Inflammatory macrophage (primary cell): ENCODE results near the gene CHRNE.

Source experiments
- DNase-seq, 2 donors: peaks; one replicate each; pipeline ENCODE4 v3.0.0-alpha.2; 2020 to 2022

CHRNE gene

GRCh38 chr17:4853208-4853671, 49.7 kb downstream of the CHRNE start:
- no peak for DNase-seq

DNA sequence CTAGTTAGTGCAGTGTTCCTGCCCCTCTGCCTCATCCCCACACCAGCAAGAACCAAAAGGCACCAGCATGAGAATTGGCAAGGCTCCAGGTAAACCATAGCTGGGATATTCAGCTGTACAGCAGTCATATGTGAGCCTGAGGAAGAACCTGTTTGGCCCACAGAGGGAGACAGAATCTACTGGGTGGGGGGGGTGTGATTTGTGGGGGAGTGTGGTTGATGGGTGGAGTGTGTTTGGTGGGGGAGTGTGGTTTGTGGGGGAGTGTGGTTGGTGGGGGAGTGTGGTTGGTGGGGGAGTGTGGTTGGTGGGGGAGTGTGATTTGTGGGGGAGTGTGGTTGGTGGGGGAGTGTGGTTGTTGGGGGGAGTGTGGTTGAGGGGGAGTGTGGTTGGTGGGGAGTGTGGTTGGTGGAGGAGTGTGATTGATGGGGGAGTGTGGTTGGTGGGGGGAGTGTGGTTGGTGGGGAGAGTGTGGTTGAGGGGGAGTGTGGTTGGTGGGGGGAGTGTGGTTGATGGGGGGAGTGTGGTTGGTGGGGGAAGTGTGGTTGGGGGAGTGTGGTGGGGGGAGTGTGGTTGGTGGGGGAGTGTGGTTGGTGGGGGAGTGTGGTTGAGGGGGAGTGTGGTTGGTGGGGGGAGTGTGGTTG, 50.2 kb downstream of the CHRNE start:
- no peak for DNase-seq

DNA sequence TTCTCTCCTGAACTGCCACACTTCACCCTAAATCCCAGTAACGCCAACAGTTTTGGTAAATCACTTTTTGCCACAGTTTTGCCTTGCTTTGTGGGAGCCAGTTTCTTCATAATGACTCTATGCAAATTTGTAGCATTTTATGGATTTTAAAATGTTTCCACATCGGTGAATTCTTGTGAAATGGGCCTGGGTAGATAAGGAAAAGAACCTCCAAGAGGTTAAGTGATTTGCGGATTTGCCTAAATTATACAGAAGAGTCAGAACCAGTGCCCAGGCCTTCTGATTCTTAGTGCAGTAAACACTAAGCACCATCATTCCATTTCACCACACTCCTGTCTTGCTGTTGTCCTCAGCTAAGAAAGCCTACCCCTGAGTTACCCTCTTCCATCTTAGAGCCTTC, 51.8 kb downstream of the CHRNE start:
- no peak for DNase-seq

GRCh38 chr17:4850246-4850645, 52.7 kb downstream of the CHRNE start:
- no peak for DNase-seq

GRCh38 chr17:4849011-4849536, 53.8 kb downstream of the CHRNE start:
- DNase-seq: no peak
